GM23248 (cell line): ENCODE measurements around the gene ZNF223.

Experiments
- EZH2 ChIP-seq: fragments of 200-600 bp; sonication (generic); IDR thresholded peaks from 2 replicates; pipeline ENCODE4 v1.6.1; 2018; ENCODE audit warnings: antibody characterized with exemption, mild to moderate bottlenecking; ENCODE audit not compliant: insufficient read depth, poor library complexity, severe bottlenecking
- EZH2phosphoT487 ChIP-seq: fragments of 200-600 bp; sonication (generic); IDR thresholded peaks from 2 replicates; pipeline ENCODE4 v1.6.1; 2018; ENCODE audit warnings: antibody characterized with exemption, moderate library complexity, mild to moderate bottlenecking, low read depth; ENCODE audit not compliant: insufficient read depth

GRCh38 chr19:44007473-44007872 is 44.4 kb upstream of the ZNF223 start:
- TF ChIP-seq EZH2phosphoT487 = no peak
- no peak for TF ChIP-seq EZH2
